DMS53 treated with DMSO at 0.1 percent for 48 hours (cell line): ENCODE measurements around the gene LYL1.

Source experiments
- DNase-seq: peaks from one replicate; lab custom pipeline; 2025; ENCODE audit not compliant: unreplicated experiment; lab: John Stamatoyannopoulos, UW

The LYL1 gene

GRCh38 chr19:13094771-13095392 lies 7.8 kb downstream of the LYL1 start:
- DNase-seq: no peak

- DNase-seq: no peak
Observed at GRCh38 chr19:13094106-13094504, 8.6 kb downstream of the LYL1 start.

GRCh38 chr19:13093407-13094105 lies 9.1 kb downstream of the LYL1 start:
- peak; percentile 63 for DNase-seq

GRCh38 chr19:13092606-13093235 lies 9.9 kb downstream of the LYL1 start:
- no peak for DNase-seq

GRCh38 chr19:13092158-13092543 lies 10.5 kb downstream of the LYL1 start:
- no peak for DNase-seq

GRCh38 chr19:13091400-13092157 lies 11.1 kb downstream of the LYL1 start:
- DNase-seq: no peak

GRCh38 chr19:13090511-13091231 lies 12.0 kb downstream of the LYL1 start:
- no peak for DNase-seq

GRCh38 chr19:13089857-13090507 lies 12.7 kb downstream of the LYL1 start:
- DNase-seq: no peak

- no peak for DNase-seq
Observed at GRCh38 chr19:13089139-13089856, 13.4 kb downstream of the LYL1 start.

GRCh38 chr19:13087795-13088537 lies 14.7 kb downstream of the LYL1 start:
- no peak for DNase-seq

- DNase-seq: no peak
Observed at GRCh38 chr19:13087295-13087694, 15.4 kb downstream of the LYL1 start.

GRCh38 chr19:13086341-13086740 lies 16.3 kb downstream of the LYL1 start:
- no peak for DNase-seq

- DNase-seq: no peak
Observed at GRCh38 chr19:13085666-13086065, 17.0 kb downstream of the LYL1 start.

GRCh38 chr19:13083627-13084026 lies 19.0 kb downstream of the LYL1 start:
- DNase-seq: no peak

GRCh38 chr19:13083008-13083404 lies 19.7 kb downstream of the LYL1 start:
- DNase-seq: no peak

- DNase-seq: no peak
Observed at GRCh38 chr19:13082192-13083007, 20.3 kb downstream of the LYL1 start.

- DNase-seq: no peak
Observed at GRCh38 chr19:13079542-13079986, 23.1 kb downstream of the LYL1 start.

- no peak for DNase-seq
Observed at GRCh38 chr19:13078897-13079541, 23.6 kb downstream of the LYL1 start.
